ENCODE measurements around the gene SLC15A3.
"Not testable (repeated sequence)": the region's sequence is repeated elsewhere in the genome, so short reads cannot be mapped to it uniquely, and the experiment has no call there.

SLC15A3 gene

GRCh38 chr11:60910281-60910687 is 41.7 kb downstream of the SLC15A3 start:
- no peak overlapping the region for H3K4me3 ChIP-seq (ENCODE audit: low read depth in 1 of 2, low read length in 2 of 2)
- no peaks in the 10 kb centered on the region for H3K27me3 ChIP-seq (ENCODE audit: control insufficient read depth in 1 of 2, insufficient read depth in 2 of 2, low read length in 2 of 2)
- peaks cover 19% of the 10 kb centered on the region for H3K4me1 ChIP-seq (ENCODE audit: insufficient read depth, low read length)
- H3K9me3 ChIP-seq (ENCODE audit: low read length), result no peaks in the 10 kb centered on the region
- H3K27ac ChIP-seq (ENCODE audit: low read depth, low read length), result no peak overlapping the region
- H3K9ac ChIP-seq (ENCODE audit: low read length), result no peak overlapping the region
- no peaks in the 10 kb centered on the region for H3K36me3 ChIP-seq (ENCODE audit: insufficient read depth, low read length)

GRCh38 chr11:60909680-60910280 is 42.2 kb downstream of the SLC15A3 start:
- not testable (repeated sequence) for H3K4me3 ChIP-seq (ENCODE audit: low read depth in 1 of 2, low read length in 2 of 2); H3K27me3 ChIP-seq (ENCODE audit: control insufficient read depth in 1 of 2, insufficient read depth in 2 of 2, low read length in 2 of 2); H3K9ac ChIP-seq (ENCODE audit: low read length); H3K27ac ChIP-seq (ENCODE audit: low read depth, low read length); H3K9me3 ChIP-seq (ENCODE audit: low read length); H3K36me3 ChIP-seq (ENCODE audit: insufficient read depth, low read length)
- H3K4me1 ChIP-seq (ENCODE audit: insufficient read depth, low read length), result peaks cover 22% of the 10 kb centered on the region

DNA sequence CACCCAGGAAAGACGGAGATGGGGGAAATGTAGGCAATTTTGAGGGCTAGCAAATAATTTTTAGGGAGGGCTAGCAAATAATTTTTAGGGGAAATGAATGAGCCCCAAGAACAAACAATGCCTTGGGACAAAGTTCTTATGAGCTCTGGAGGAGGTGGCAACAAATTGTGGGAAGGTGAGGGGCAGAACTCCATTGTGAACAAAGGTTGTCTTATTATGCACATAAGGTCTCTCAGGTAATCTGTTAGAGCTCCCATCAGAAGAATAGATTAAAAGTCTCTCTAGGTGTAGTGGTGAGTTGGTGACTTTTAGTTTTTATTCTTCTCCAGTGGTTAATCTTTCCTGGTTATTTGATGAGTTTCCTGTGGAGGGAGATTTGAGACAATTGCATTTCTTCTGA is 43.2 kb downstream of the SLC15A3 start:
- peaks cover 6% of the 10 kb centered on the region for H3K36me3 ChIP-seq (ENCODE audit: insufficient read depth, low read length)
- H3K4me3 ChIP-seq (ENCODE audit: low read depth in 1 of 2, low read length in 2 of 2), result no peak overlapping the region
- no peaks in the 10 kb centered on the region for H3K9me3 ChIP-seq (ENCODE audit: low read length)
- H3K27me3 ChIP-seq (ENCODE audit: control insufficient read depth in 1 of 2, insufficient read depth in 2 of 2, low read length in 2 of 2), result no peaks in the 10 kb centered on the region
- H3K9ac ChIP-seq (ENCODE audit: low read length), result no peak overlapping the region
- no peak overlapping the region for H3K27ac ChIP-seq (ENCODE audit: low read depth, low read length)
- peaks cover 31% of the 10 kb centered on the region for H3K4me1 ChIP-seq (ENCODE audit: insufficient read depth, low read length)

GRCh38 chr11:60906132-60906972 is 45.6 kb downstream of the SLC15A3 start, which contains the start of gene PRPF19:
PRPF19 (minus strand) TSS chr11:60906585; CDS start chr11:60906382, 203 bp downstream.
- H3K36me3 ChIP-seq (ENCODE audit: insufficient read depth, low read length), result peaks cover 29% of the 10 kb centered on the region
- H3K27ac ChIP-seq (ENCODE audit: low read depth, low read length), result peak within 1 kb of the TSS; percentile 98
- peak within 1 kb of the TSS; percentile 79 for H3K9ac ChIP-seq (ENCODE audit: low read length)
- no peaks in the 10 kb centered on the region for H3K27me3 ChIP-seq (ENCODE audit: control insufficient read depth in 1 of 2, insufficient read depth in 2 of 2, low read length in 2 of 2)
- peaks cover 26% of the 10 kb centered on the region for H3K4me1 ChIP-seq (ENCODE audit: insufficient read depth, low read length)
- no peaks in the 10 kb centered on the region for H3K9me3 ChIP-seq (ENCODE audit: low read length)
- peak within 1 kb of the TSS; percentile 84 to 94 for H3K4me3 ChIP-seq (ENCODE audit: low read depth in 1 of 2, low read length in 2 of 2)

- H3K27ac ChIP-seq (ENCODE audit: low read depth, low read length), result peak overlapping the region; percentile 98
- H3K36me3 ChIP-seq (ENCODE audit: insufficient read depth, low read length), result peaks cover 34% of the 10 kb centered on the region
- H3K4me1 ChIP-seq (ENCODE audit: insufficient read depth, low read length), result peaks cover 26% of the 10 kb centered on the region
- H3K9ac ChIP-seq (ENCODE audit: low read length), result peak overlapping the region; percentile 79
- H3K4me3 ChIP-seq (ENCODE audit: low read depth in 1 of 2, low read length in 2 of 2), result peak overlapping the region; percentile 84 to 94
- H3K27me3 ChIP-seq (ENCODE audit: control insufficient read depth in 1 of 2, insufficient read depth in 2 of 2, low read length in 2 of 2), result no peaks in the 10 kb centered on the region
- H3K9me3 ChIP-seq (ENCODE audit: low read length), result no peaks in the 10 kb centered on the region
These were observed 46.3 kb downstream of the SLC15A3 start for GRCh38 chr11:60905551-60906113.

- Histone ChIP-seq H3K27ac (ENCODE audit: low read depth, low read length) (no peak overlapping the region), H3K36me3 (ENCODE audit: insufficient read depth, low read length) (peaks cover 40% of the 10 kb centered on the region), H3K9me3 (ENCODE audit: low read length) (no peaks in the 10 kb centered on the region), H3K4me3 (ENCODE audit: low read depth in 1 of 2, low read length in 2 of 2) (peak overlapping the region; percentile 84 to 94), H3K4me1 (ENCODE audit: insufficient read depth, low read length) (peaks cover 26% of the 10 kb centered on the region), H3K27me3 (ENCODE audit: control insufficient read depth in 1 of 2, insufficient read depth in 2 of 2, low read length in 2 of 2) (no peaks in the 10 kb centered on the region), H3K9ac (ENCODE audit: low read length) (peak overlapping the region; percentile 79)
These were observed 46.9 kb downstream of the SLC15A3 start for GRCh38 chr11:60905047-60905446.

GRCh38 chr11:60902625-60903024 is 49.4 kb downstream of the SLC15A3 start:
- no peak overlapping the region for H3K27ac ChIP-seq (ENCODE audit: low read depth, low read length)
- H3K36me3 ChIP-seq (ENCODE audit: insufficient read depth, low read length), result peaks cover 63% of the 10 kb centered on the region
- no peaks in the 10 kb centered on the region for H3K27me3 ChIP-seq (ENCODE audit: control insufficient read depth in 1 of 2, insufficient read depth in 2 of 2, low read length in 2 of 2)
- H3K9me3 ChIP-seq (ENCODE audit: low read length), result no peaks in the 10 kb centered on the region
- H3K4me3 ChIP-seq (ENCODE audit: low read depth in 1 of 2, low read length in 2 of 2), result no peak overlapping the region
- peaks cover 26% of the 10 kb centered on the region for H3K4me1 ChIP-seq (ENCODE audit: insufficient read depth, low read length)
- H3K9ac ChIP-seq (ENCODE audit: low read length), result no peak overlapping the region

DNA sequence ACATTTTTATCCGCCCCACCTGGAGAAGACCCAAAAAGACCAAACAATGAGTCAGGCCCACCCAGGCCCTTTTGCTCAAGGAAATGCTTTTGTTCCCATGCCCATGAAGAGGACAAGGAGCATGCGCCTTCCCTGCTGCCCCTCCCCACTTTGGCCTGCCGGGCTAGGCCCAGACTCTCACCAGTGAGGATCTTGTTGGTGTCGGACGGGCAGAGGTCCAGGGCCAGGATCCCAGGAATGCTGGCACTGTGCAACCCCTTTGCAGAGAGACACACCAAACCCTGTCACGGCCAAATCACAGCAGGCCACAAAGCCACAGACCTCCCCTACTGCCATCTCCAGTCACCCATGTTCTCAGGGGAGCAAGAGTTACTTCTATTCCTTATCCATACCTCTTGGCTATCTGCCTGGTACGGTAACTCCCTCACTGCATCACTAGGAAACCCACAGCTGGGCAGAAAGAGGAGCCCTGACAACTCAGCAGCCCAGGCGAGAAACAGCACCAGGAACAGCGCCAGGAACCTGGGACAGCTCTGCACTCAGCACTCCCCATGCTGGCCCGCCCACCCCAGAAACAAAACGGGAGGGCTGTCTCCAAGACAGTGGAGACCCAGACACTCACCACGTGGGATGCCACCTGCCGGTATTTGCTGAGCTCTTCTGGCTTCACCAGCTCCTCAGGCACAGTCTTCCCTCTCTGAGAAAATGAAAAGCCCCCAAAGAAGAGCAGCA is 51.1 kb downstream of the SLC15A3 start:
- Histone ChIP-seq H3K4me3 (ENCODE audit: low read depth in 1 of 2, low read length in 2 of 2) (no peak overlapping the region), H3K27me3 (ENCODE audit: control insufficient read depth in 1 of 2, insufficient read depth in 2 of 2, low read length in 2 of 2) (no peaks in the 10 kb centered on the region), H3K9ac (ENCODE audit: low read length) (no peak overlapping the region), H3K4me1 (ENCODE audit: insufficient read depth, low read length) (peaks cover 20% of the 10 kb centered on the region), H3K9me3 (ENCODE audit: low read length) (no peaks in the 10 kb centered on the region), H3K27ac (ENCODE audit: low read depth, low read length) (no peak overlapping the region), H3K36me3 (ENCODE audit: insufficient read depth, low read length) (peaks cover 79% of the 10 kb centered on the region)

GRCh38 chr11:60899977-60900376 is 52.0 kb downstream of the SLC15A3 start:
- Histone ChIP-seq H3K27ac (ENCODE audit: low read depth, low read length) (no peak overlapping the region), H3K27me3 (ENCODE audit: control insufficient read depth in 1 of 2, insufficient read depth in 2 of 2, low read length in 2 of 2) (no peaks in the 10 kb centered on the region), H3K9ac (ENCODE audit: low read length) (no peak overlapping the region), H3K4me1 (ENCODE audit: insufficient read depth, low read length) (peaks cover 11% of the 10 kb centered on the region), H3K4me3 (ENCODE audit: low read depth in 1 of 2, low read length in 2 of 2) (no peak overlapping the region), H3K36me3 (ENCODE audit: insufficient read depth, low read length) (peaks cover 87% of the 10 kb centered on the region), H3K9me3 (ENCODE audit: low read length) (no peaks in the 10 kb centered on the region)

DNA sequence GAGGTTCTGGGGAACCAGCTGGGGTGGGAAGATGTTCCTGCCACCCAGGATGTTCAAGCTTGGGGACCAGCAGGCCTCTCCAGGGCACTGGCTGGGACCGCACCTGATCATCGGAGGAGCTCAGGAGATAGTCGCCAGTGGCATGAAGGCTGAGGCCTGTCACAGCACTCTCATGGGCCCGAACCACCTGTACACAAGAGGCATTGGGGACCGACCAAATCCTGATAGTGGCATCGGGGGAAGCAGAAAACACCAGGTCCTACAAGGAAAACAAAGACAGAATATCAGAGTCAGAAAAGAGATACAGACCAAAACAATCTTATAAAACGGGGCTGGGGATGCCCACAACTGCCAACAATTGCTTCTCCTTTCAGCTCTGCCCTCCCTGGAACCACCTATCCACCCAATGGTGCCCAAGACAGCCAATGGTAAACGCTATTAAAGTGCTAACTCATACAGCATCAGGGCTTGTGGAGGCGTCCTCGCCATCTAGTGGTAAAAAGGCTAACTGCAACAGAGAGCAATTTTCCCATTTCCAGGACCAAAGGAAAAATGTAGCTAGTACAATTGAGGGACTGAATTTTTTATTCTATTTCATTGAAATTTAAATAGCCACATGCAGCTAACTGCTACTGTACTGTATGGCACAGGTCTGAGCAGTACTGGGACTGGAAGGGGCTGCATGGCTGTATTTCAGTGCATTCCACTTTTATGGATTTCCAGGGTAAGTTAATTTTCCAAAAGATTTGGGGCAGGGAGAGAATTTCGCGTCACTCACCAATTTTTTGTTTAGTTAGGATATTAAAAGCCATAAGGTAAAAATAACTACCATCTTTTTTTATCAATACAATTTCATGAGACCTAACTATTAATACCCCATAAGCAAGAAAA is 52.7 kb downstream of the SLC15A3 start:
- H3K9ac ChIP-seq (ENCODE audit: low read length), result no peak overlapping the region
- H3K36me3 ChIP-seq (ENCODE audit: insufficient read depth, low read length), result peaks cover 93% of the 10 kb centered on the region
- peaks cover 4% of the 10 kb centered on the region for H3K4me1 ChIP-seq (ENCODE audit: insufficient read depth, low read length)
- no peaks in the 10 kb centered on the region for H3K27me3 ChIP-seq (ENCODE audit: control insufficient read depth in 1 of 2, insufficient read depth in 2 of 2, low read length in 2 of 2)
- H3K4me3 ChIP-seq (ENCODE audit: low read depth in 1 of 2, low read length in 2 of 2), result no peak overlapping the region
- H3K27ac ChIP-seq (ENCODE audit: low read depth, low read length), result no peak overlapping the region
- H3K9me3 ChIP-seq (ENCODE audit: low read length), result no peaks in the 10 kb centered on the region
